ENCODE data around the gene STK10. TPM values are rescaled to one million over a fixed set of nuclear protein-coding genes. Genes with fewer than 3 reads are reported as not detected.
A peak's percentile ranks its signal among the peaks of the same experiment; 100 is the strongest.

Gene STK10
- total RNA-seq, 1 experiment from 2014 or later: 25.7 TPM

DNA sequence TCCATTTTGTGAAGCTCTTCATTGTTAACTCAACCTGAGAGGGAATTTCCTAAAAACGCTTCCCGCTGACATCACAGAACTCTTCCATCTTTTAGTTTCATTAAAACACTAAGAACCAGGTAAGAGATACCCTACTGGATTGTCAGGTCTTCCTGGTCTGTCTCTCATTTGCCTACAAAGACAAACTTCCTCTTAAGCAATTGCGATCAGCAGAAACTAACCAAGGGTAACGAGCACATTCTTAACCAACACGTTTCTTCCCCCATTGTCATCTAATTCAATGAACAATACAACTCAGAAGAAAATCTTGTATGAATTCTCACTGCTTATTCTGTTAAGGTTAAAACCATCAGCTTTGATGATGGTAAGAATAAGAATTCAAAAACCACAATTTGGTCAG lies 188.1 kb downstream of the STK10 start:
- TF ChIP-seq EZH2 (IDR thresholded peaks at IDR 0.05; ENCODE audit: low read length, unreplicated experiment) (no peak), EZH2phosphoT487 (IDR thresholded peaks at IDR 0.05; ENCODE audit: borderline replicate concordance, low read length) (no peak)
- TF ChIP-seq, protein P1, sequence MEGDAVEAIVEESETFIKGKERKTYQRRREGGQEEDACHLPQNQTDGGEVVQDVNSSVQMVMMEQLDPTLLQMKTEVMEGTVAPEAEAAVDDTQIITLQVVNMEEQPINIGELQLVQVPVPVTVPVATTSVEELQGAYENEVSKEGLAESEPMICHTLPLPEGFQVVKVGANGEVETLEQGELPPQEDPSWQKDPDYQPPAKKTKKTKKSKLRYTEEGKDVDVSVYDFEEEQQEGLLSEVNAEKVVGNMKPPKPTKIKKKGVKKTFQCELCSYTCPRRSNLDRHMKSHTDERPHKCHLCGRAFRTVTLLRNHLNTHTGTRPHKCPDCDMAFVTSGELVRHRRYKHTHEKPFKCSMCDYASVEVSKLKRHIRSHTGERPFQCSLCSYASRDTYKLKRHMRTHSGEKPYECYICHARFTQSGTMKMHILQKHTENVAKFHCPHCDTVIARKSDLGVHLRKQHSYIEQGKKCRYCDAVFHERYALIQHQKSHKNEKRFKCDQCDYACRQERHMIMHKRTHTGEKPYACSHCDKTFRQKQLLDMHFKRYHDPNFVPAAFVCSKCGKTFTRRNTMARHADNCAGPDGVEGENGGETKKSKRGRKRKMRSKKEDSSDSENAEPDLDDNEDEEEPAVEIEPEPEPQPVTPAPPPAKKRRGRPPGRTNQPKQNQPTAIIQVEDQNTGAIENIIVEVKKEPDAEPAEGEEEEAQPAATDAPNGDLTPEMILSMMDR (conservative IDR thresholded peaks at IDR 0.05; ENCODE audit: low read depth, low read length): no peak
- intact Hi-C loops (cut with micrococcal nuclease): loop anchor here (2.0 to 5.0 kb wide), 2 partner anchors 15 to 43 kb away; no protein-coding TSS in a partner anchor
- Histone ChIP-seq H3K4me1 (ENCODE audit: insufficient read depth, low read length) (peaks cover 52% of the 10 kb centered on the region), H3K79me2 (ENCODE audit: low read length) (peaks cover 100% of the 10 kb centered on the region), H3K36me3 (ENCODE audit: low read depth, low read length) (peaks cover 16% of the 10 kb centered on the region), H3K9me2 (replicated peaks; ENCODE audit: low read length) (no peaks in the 10 kb centered on the region), H4K20me1 (ENCODE audit: low read length) (peaks cover 30% of the 10 kb centered on the region; the same call in 1 of the 2 replicates), H3K27ac (ENCODE audit: low read length) (no peak overlapping the region), H3K9me3 (ENCODE audit: low read length) (no peaks in the 10 kb centered on the region), H3F3A (ENCODE audit: low read length, unreplicated experiment) (peaks cover 5% of the 10 kb centered on the region), H3K27me3 (ENCODE audit: low read length) (no peaks in the 10 kb centered on the region), H3K4me3 (ENCODE audit: low read length) (no peak overlapping the region), H2AFZ (ENCODE audit: low read length) (no peak overlapping the region), H3K9ac (ENCODE audit: low read length) (no peak overlapping the region), H3K4me2 (ENCODE audit: low read length) (no peak overlapping the region)
- DNase-seq (no peak), ATAC-seq (no peak)
- POLR2A ChIA-PET (ENCODE audit: unreplicated experiment): no interaction called here
- BruUV-seq (replicated peaks): no TSS peak
- CTCF ChIA-PET: no interaction called here

DNA sequence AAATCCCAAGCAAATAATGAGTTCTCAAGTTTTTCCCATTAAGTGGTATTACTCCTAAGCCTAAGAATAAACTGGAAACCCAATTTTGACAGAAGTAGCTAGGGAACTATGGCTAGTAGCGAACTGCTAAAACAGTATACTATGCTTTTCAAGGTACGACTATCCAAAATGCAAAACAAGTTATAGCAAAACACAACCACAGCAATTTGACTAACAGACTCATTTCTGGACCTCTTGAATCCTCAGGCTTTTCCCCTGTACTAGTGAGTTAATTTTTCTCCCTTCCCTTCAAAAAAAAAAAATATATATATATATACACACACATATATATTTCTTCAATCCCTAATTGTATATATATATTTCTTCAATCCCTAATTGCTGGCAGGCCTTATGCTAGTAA lies 188.9 kb downstream of the STK10 start:
- H3K9me2 ChIP-seq (replicated peaks; ENCODE audit: low read length): no peaks in the 10 kb centered on the region
- peaks cover 5% of the 10 kb centered on the region for H3F3A ChIP-seq (ENCODE audit: low read length, unreplicated experiment)
- ChIA-PET CTCF (no interaction called here), POLR2A (ENCODE audit: unreplicated experiment) (no interaction called here)
- peaks cover 45% of the 10 kb centered on the region for H3K4me1 ChIP-seq (ENCODE audit: insufficient read depth, low read length)
- H3K4me2 ChIP-seq (ENCODE audit: low read length): no peak overlapping the region
- no peak overlapping the region for H3K9ac ChIP-seq (ENCODE audit: low read length)
- H3K79me2 ChIP-seq (ENCODE audit: low read length): peaks cover 100% of the 10 kb centered on the region
- DNase-seq (no peak), ATAC-seq (no peak)
- no peak overlapping the region for H3K4me3 ChIP-seq (ENCODE audit: low read length)
- no peak overlapping the region for H2AFZ ChIP-seq (ENCODE audit: low read length)
- TF ChIP-seq EZH2 (IDR thresholded peaks at IDR 0.05; ENCODE audit: low read length, unreplicated experiment): no peak
- no peak for TF ChIP-seq EZH2phosphoT487 (IDR thresholded peaks at IDR 0.05; ENCODE audit: borderline replicate concordance, low read length)
- TF ChIP-seq, protein P1 (conservative IDR thresholded peaks at IDR 0.05; ENCODE audit: low read depth, low read length): no peak
- peaks cover 19% of the 10 kb centered on the region for H3K36me3 ChIP-seq (ENCODE audit: low read depth, low read length)
- H3K9me3 ChIP-seq (ENCODE audit: low read length): no peaks in the 10 kb centered on the region
- no TSS peak for BruUV-seq (replicated peaks)
- intact Hi-C loops (cut with micrococcal nuclease): loop anchor here (2.0 kb wide), 1 partner anchor 14 kb away; no protein-coding TSS in a partner anchor
- H3K27me3 ChIP-seq (ENCODE audit: low read length): no peaks in the 10 kb centered on the region
- H3K27ac ChIP-seq (ENCODE audit: low read length): no peak overlapping the region
- H4K20me1 ChIP-seq (ENCODE audit: low read length): peaks cover 23% of the 10 kb centered on the region; the same call in 1 of the 2 replicates

DNA sequence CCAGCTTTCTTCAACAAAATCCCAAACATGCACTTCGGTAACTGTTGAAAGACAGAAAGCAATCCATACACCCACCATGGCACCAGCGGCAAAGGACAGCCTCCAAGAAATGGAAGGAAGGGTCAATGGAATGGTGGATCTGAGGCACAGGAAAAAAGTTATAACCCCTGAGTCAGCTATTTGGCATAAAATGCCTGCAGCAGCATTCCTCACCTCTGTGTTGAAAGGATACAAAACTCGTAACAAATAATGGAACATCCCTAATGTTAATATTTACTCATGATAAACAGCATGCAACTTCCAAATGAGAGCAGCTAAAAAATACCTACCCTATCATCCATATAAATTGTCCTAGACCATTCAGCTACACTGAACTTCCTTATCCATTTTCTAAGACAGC lies 191.0 kb downstream of the STK10 start:
- H3K27ac ChIP-seq (ENCODE audit: low read length): peak overlapping the region; percentile 58
- peaks cover 9% of the 10 kb centered on the region; the same call in 1 of the 2 replicates for H4K20me1 ChIP-seq (ENCODE audit: low read length)
- peak overlapping the region; percentile 44 for H3K4me3 ChIP-seq (ENCODE audit: low read length)
- peak overlapping the region; percentile 68 for H3K4me2 ChIP-seq (ENCODE audit: low read length)
- TF ChIP-seq, protein P1 (conservative IDR thresholded peaks at IDR 0.05; ENCODE audit: low read depth, low read length): no peak
- no peak for TF ChIP-seq EZH2phosphoT487 (IDR thresholded peaks at IDR 0.05; ENCODE audit: borderline replicate concordance, low read length)
- no peak for TF ChIP-seq EZH2 (IDR thresholded peaks at IDR 0.05; ENCODE audit: low read length, unreplicated experiment)
- ChIA-PET POLR2A (ENCODE audit: unreplicated experiment) (interaction anchor here (1.0 kb wide), 1 partner anchor 9 kb away, joined by 3 read pairs; the partner anchor contains the start of gene FBXW11), CTCF (no interaction called here)
- H2AFZ ChIP-seq (ENCODE audit: low read length): 0 out of 2 replicates have a peak overlapping the region, but pooled peaks have one; percentile 5
- ATAC-seq (peak; percentile 87), DNase-seq (peak; percentile 81)
- H3K9ac ChIP-seq (ENCODE audit: low read length): no peak overlapping the region
- H3K36me3 ChIP-seq (ENCODE audit: low read depth, low read length): peaks cover 28% of the 10 kb centered on the region
- intact Hi-C loops (cut with micrococcal nuclease): loop anchor here (1.0 kb wide), 1 partner anchor 8 kb away; no protein-coding TSS in a partner anchor
- BruUV-seq (replicated peaks): no TSS peak
- H3K27me3 ChIP-seq (ENCODE audit: low read length): no peaks in the 10 kb centered on the region
- peaks cover 34% of the 10 kb centered on the region for H3K4me1 ChIP-seq (ENCODE audit: insufficient read depth, low read length)
- H3K79me2 ChIP-seq (ENCODE audit: low read length): peaks cover 100% of the 10 kb centered on the region
- H3K9me2 ChIP-seq (replicated peaks; ENCODE audit: low read length): no peaks in the 10 kb centered on the region
- no peaks in the 10 kb centered on the region for H3K9me3 ChIP-seq (ENCODE audit: low read length)
- H3F3A ChIP-seq (ENCODE audit: low read length, unreplicated experiment): peaks cover 5% of the 10 kb centered on the region

Measured in PC-3 (cell line).